Lower lobe of right lung (tissue), 2 donors: Measurements from ENCODE around the gene LRRC26. TPM values are rescaled to one million over a fixed set of nuclear protein-coding genes. Genes with fewer than 3 reads are reported as not detected.

Source experiments
- ATAC-seq, 2 donors: fragments of 200-7000 bp; cut with Tn5 transposase; one replicate each; pipeline ENCODE4 v1.9.1; 2020 to 2022; ENCODE audit warnings: mild to moderate bottlenecking in 2 of 2, moderate library complexity in 2 of 2
- DNase-seq: peaks from one replicate; pipeline ENCODE4 v3.0.0-alpha.2; 2020
- H3K27ac ChIP-seq: fragments of 200-600 bp; one replicate; pipeline ENCODE4 v1.8.0; 2022
- H3K27me3 ChIP-seq: fragments of 200-600 bp; one replicate; pipeline ENCODE4 v1.8.0; 2022; ENCODE audit warnings: low read depth
- H3K36me3 ChIP-seq: fragments of 200-600 bp; one replicate; pipeline ENCODE4 v1.8.0; 2022; ENCODE audit warnings: mild to moderate bottlenecking
- H3K4me1 ChIP-seq: fragments of 200-600 bp; one replicate; pipeline ENCODE4 v1.8.0; 2022
- H3K4me3 ChIP-seq: fragments of 200-600 bp; one replicate; pipeline ENCODE4 v1.8.0; 2022; ENCODE audit warnings: mild to moderate bottlenecking
- H3K9me3 ChIP-seq: fragments of 200-600 bp; one replicate; pipeline ENCODE4 v1.8.0; 2022
- intact Hi-C: fragments of 100-400 bp; cut with DNase I; formaldehyde crosslinking; loops from one replicate; pipeline ENCODE4 v1.11.0; 2022
- total RNA-seq: library from RNA; stranded (reverse); fragmentation: NEBNext Ultra II Directional; extraction: Animal tissue kit (Norgen Biotek cat#: 25700); gene quantifications from one replicate; pipeline ENCODE4 v1.2.1, GENCODE V29; 2021
- TF ChIP-seq, protein P1 (sequence below): fragments of 200-600 bp; IDR thresholded peaks from one replicate; pipeline ENCODE4 v1.8.0; 2022; ENCODE audit warnings: antibody characterized with exemption, mild to moderate bottlenecking
- donor health status: DM: no; HTN: yes; CAD: no; lungs with severe emphysema.

The LRRC26 gene
- total RNA-seq, 1 donor from 2014 or later = 1.0 TPM

DNA sequence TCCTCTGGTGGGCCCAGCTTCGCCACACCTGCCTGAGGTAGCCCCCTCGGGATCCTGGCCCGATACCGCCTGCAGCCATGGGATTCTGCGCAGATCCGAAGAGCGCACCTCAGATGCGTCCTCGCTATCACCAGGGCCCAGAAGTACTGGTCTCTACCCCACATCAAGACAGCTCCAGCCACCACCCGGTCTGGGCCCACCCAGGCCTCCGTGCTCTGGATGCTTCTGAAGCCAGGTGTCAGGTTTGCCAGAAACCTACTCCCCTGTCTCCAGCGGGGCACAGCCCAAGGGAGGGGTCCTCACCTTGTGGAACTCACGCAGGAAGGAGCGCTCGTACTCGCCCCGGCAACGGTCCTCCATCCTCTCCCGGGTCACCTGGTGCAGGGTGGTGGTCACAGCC is 16.1 kb upstream of the LRRC26 start:
- Histone ChIP-seq H3K36me3 (peaks cover 69% of the 10 kb centered on the region), H3K27me3 (no peaks in the 10 kb centered on the region), H3K4me1 (peaks cover 49% of the 10 kb centered on the region), H3K9me3 (no peaks in the 10 kb centered on the region), H3K4me3 (no peak overlapping the region), H3K27ac (no peak overlapping the region)
- no peak for DNase-seq
- intact Hi-C loops = no loop called here
- ATAC-seq = no peak
- TF ChIP-seq, protein P1, sequence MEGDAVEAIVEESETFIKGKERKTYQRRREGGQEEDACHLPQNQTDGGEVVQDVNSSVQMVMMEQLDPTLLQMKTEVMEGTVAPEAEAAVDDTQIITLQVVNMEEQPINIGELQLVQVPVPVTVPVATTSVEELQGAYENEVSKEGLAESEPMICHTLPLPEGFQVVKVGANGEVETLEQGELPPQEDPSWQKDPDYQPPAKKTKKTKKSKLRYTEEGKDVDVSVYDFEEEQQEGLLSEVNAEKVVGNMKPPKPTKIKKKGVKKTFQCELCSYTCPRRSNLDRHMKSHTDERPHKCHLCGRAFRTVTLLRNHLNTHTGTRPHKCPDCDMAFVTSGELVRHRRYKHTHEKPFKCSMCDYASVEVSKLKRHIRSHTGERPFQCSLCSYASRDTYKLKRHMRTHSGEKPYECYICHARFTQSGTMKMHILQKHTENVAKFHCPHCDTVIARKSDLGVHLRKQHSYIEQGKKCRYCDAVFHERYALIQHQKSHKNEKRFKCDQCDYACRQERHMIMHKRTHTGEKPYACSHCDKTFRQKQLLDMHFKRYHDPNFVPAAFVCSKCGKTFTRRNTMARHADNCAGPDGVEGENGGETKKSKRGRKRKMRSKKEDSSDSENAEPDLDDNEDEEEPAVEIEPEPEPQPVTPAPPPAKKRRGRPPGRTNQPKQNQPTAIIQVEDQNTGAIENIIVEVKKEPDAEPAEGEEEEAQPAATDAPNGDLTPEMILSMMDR = no peak

DNA sequence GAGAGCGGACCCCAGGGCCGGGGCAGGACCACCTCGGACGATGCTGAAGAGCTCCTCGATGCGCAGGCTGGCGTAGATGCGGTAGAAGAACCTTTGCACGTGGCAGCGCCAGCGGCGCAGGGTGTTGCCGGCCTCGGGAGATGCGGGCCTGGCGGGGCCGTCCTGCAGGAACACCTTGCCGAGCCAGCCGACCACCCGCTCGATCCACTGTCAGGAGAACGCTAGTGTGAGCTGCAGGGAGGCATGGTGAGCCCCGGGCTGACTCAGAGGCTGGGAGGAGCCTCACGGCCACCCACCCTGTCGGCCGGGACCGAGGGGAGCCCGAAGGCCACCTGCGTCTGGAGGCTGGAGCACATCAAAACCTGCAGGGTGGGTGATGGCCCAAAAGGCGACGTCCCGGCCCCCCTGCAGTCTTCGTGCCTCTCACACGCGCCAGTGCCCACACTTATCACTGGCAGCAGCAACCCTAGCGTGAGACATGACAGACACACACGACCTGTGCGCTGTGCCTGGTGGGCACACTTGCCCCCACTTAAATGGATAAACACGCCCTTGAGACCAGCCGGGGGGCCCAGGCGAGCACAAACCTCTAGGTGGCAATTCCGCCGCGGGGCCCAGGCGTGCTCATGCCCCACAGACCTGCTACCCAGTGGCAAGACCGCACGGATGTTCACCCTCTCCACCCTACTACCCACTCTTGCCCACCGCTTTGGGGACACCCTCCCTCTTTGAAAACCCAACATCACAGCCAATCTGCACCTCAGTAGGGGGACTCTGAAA is 15.2 kb upstream of the LRRC26 start:
- no peak overlapping the region for H3K4me3 ChIP-seq
- TF ChIP-seq, protein P1 = no peak
- no peaks in the 10 kb centered on the region for H3K27me3 ChIP-seq
- intact Hi-C loops = no loop called here
- DNase-seq (no peak), ATAC-seq (no peak)
- peaks cover 41% of the 10 kb centered on the region for H3K4me1 ChIP-seq
- H3K36me3 ChIP-seq = peaks cover 69% of the 10 kb centered on the region
- H3K9me3 ChIP-seq = no peaks in the 10 kb centered on the region
- H3K27ac ChIP-seq = no peak overlapping the region

GRCh38 chr9:137183980-137184595 is 14.2 kb upstream of the LRRC26 start:
- H3K27me3 ChIP-seq = no peaks in the 10 kb centered on the region
- TF ChIP-seq, protein P1 = no peak
- H3K4me1 ChIP-seq = peaks cover 31% of the 10 kb centered on the region
- no peak overlapping the region for H3K27ac ChIP-seq
- intact Hi-C loops = no loop called here
- H3K4me3 ChIP-seq = no peak overlapping the region
- no peaks in the 10 kb centered on the region for H3K9me3 ChIP-seq
- DNase-seq (no peak), ATAC-seq (no peak)
- H3K36me3 ChIP-seq = peaks cover 74% of the 10 kb centered on the region

GRCh38 chr9:137182836-137183235 is 13.0 kb upstream of the LRRC26 start:
- Histone ChIP-seq H3K4me3 (no peak overlapping the region), H3K36me3 (peaks cover 87% of the 10 kb centered on the region), H3K27ac (no peak overlapping the region), H3K4me1 (peaks cover 30% of the 10 kb centered on the region), H3K27me3 (no peaks in the 10 kb centered on the region), H3K9me3 (no peaks in the 10 kb centered on the region)
- intact Hi-C loops = no loop called here
- TF ChIP-seq, protein P1 = no peak
- DNase-seq (no peak), ATAC-seq (no peak)

DNA sequence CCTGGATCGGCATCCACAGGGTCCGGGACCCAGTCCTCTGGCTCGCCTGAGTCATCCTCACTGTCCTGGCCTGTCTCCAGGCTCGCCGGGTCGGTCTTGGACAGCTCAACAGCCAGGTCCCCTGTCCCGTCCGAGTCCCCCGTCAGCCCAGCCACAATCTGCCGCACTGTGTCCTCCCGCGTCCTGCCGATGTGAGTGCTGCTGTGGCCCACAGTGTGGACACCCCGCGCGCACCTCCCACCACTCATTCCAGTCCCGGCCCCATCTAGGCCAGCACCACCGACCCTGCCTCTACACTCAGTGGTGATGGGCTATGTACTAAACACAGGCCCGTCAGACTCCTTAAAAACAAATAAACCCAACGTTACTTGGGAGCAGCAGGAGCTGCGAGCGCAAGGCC is 11.8 kb upstream of the LRRC26 start:
- intact Hi-C loops = no loop called here
- no peaks in the 10 kb centered on the region for H3K27me3 ChIP-seq
- no peak for ATAC-seq

More for the DNA sequence above, 11.8 kb upstream of the LRRC26 start:
- TF ChIP-seq, protein P1 = no peak
- Histone ChIP-seq H3K27ac (no peak overlapping the region), H3K4me3 (no peak overlapping the region), H3K9me3 (no peaks in the 10 kb centered on the region), H3K36me3 (peaks cover 88% of the 10 kb centered on the region), H3K4me1 (peaks cover 19% of the 10 kb centered on the region)
- no peak for DNase-seq
